GM06990 (cell line): ENCODE results near the gene AGA.

ENCODE experiments used
- DNase-seq: peaks from one replicate; pipeline ENCODE4 v3.0.0-alpha.2; 2011; ENCODE audit not compliant: insufficient read length; ENCODE audit errors: extremely low read depth
- H3K27me3 ChIP-seq: replicated peaks from 2 replicates; pipeline ENCODE4 v1.6.0; 2011; ENCODE audit warnings: low read length; ENCODE audit not compliant: control insufficient read depth, insufficient read depth
- H3K36me3 ChIP-seq: 2 replicates; pipeline ENCODE4 v1.5.1; 2011; ENCODE audit warnings: low read length; ENCODE audit not compliant: control insufficient read depth, insufficient read depth
- H3K4me3 ChIP-seq: replicated peaks from 2 replicates; pipeline ENCODE4 v1.5.1; 2011; ENCODE audit warnings: low read depth, mild to moderate bottlenecking, control low read depth, low read length
- TF ChIP-seq, protein P1 (sequence below): IDR thresholded peaks from 2 replicates; pipeline ENCODE4 v1.5.1; 2011; ENCODE audit warnings: low read length, control low read depth, mild to moderate bottlenecking, inconsistent platforms; ENCODE audit not compliant: insufficient read depth, poor library complexity, severe bottlenecking

Gene AGA

DNA sequence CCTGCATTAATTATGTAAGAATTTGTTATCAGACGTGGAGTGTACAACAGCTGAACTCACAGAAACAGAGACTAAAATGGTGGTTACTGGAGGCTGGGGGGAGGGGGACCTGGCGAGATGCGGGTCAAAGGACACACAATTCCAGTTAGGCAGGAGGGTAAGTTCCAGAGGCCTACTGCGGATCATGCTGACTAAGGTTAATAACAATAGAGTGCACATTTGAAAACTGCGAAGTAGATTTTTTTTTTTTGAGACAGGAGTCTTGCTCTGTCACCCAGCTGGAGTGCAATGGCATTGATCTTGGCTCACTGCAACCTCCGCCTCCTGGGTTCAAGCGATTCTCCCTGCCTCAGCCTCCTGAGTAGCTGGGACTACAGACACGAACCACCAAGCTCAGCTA lies 7.6 kb downstream of the AGA start:
- H3K27me3 ChIP-seq, result no peaks in the 10 kb centered on the region
- TF ChIP-seq, protein P1, sequence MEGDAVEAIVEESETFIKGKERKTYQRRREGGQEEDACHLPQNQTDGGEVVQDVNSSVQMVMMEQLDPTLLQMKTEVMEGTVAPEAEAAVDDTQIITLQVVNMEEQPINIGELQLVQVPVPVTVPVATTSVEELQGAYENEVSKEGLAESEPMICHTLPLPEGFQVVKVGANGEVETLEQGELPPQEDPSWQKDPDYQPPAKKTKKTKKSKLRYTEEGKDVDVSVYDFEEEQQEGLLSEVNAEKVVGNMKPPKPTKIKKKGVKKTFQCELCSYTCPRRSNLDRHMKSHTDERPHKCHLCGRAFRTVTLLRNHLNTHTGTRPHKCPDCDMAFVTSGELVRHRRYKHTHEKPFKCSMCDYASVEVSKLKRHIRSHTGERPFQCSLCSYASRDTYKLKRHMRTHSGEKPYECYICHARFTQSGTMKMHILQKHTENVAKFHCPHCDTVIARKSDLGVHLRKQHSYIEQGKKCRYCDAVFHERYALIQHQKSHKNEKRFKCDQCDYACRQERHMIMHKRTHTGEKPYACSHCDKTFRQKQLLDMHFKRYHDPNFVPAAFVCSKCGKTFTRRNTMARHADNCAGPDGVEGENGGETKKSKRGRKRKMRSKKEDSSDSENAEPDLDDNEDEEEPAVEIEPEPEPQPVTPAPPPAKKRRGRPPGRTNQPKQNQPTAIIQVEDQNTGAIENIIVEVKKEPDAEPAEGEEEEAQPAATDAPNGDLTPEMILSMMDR, result no peak
- no peak overlapping the region for H3K4me3 ChIP-seq
- no peak for DNase-seq
- no peaks in the 10 kb centered on the region; the same call in 1 of the 2 replicates for H3K36me3 ChIP-seq

DNA sequence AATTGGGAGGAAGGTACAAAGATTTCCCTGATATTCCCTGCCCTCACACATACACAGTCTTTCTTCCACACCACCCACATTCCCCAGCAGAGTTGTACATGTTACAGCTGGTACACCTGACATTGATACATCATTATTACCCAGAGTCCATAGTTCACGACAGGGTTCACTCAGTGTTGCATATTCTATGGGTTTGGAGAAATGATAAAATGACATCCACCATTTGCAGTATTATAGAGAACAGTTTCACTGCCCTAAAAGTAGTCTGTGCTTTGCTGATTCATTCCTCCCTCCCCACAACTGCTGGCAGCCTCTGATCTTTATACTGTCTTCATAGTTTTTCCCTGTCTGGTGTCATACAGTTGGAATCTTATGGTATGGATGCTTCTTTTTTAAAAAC lies 15.0 kb downstream of the AGA start:
- no peak overlapping the region for H3K4me3 ChIP-seq
- TF ChIP-seq, protein P1, result no peak
- no peaks in the 10 kb centered on the region for H3K36me3 ChIP-seq
- no peak for DNase-seq
- no peaks in the 10 kb centered on the region for H3K27me3 ChIP-seq

DNA sequence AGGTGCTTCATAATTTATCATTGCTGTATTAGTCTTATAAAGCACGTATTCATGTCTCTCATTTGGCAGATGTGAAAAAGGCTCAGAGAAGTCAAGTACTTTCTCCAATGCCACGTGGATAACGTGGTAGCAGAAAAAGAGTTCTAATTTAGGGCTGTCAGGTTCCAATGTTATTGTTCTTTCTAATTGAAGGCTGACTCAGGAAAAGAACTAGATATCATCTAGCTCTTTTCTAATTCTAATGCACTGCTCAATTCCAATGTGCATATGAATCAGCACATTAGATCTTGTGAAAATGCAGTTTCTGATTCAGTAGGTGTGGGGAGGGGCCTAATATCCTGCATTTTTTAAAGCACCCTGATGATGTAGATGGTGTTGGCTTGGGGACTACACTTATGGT lies 22.8 kb downstream of the AGA start:
- DNase-seq, result no peak
- no peaks in the 10 kb centered on the region for H3K36me3 ChIP-seq
- TF ChIP-seq, protein P1, result no peak
- no peak overlapping the region for H3K4me3 ChIP-seq
- no peaks in the 10 kb centered on the region for H3K27me3 ChIP-seq

DNA sequence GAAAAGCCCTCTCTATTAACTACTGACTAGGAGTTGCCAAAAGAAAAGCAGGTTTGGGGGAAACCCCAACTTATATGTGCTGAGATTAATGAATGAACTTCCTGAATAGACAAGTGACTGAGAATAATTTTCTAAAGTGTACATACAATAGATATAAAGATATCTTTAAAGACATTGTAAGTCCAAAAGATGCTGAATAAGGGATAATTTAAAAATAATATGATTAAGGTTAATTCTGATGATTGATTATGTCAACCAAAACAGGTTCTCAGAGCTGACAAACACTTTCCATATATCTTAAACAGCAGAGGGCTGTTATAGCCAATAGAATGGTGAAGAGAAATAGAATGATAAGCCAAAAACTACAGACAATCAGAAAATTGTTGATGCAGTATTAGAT lies 28.6 kb downstream of the AGA start:
- Histone ChIP-seq H3K36me3 (no peaks in the 10 kb centered on the region), H3K4me3 (no peak overlapping the region), H3K27me3 (no peaks in the 10 kb centered on the region)
- TF ChIP-seq, protein P1, result no peak
- no peak for DNase-seq

DNA sequence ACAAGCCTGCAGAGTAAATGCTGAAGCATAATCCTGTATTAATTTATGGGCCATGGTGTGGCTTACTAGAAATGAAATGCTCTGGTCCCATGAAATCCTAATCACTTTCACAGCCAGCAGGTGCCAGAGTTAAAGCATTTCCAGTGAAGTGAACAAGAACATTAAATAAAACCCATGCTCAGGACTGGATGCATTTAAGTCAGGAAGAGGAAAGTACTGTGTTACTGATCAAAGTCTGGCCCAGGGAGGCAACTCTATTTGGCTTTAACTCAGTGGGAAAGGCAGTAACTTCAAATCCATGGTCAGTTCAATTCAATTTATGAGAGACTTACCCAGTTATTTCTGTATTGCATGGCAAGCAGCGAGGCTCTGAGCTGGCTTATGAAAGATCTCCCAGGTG lies 29.2 kb downstream of the AGA start:
- Histone ChIP-seq H3K4me3 (no peak overlapping the region), H3K36me3 (no peaks in the 10 kb centered on the region), H3K27me3 (no peaks in the 10 kb centered on the region)
- TF ChIP-seq, protein P1, result no peak
- no peak for DNase-seq

DNA sequence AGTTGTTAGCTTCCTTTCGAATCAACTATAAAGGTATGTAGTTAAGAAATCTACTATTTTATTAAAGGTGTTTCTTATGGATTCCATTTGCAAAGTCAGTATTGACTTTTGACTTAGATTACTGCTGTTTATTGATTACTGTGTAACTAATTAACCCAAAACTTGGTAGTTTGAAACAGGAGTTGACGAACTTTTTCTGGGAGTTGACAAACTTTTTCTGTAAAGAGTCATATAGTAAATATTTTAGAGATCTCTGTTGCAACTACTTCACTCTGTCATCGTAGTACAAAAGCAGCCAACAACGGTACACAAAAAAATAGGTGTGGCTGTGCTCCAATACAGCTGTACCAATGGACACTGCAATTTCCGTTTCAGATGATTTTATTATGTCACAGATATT lies 30.2 kb downstream of the AGA start:
- no peak for DNase-seq
- Histone ChIP-seq H3K4me3 (no peak overlapping the region), H3K36me3 (no peaks in the 10 kb centered on the region), H3K27me3 (no peaks in the 10 kb centered on the region)
- TF ChIP-seq, protein P1, result no peak
